ENCODE results near the gene GNRHR.
A peak's percentile ranks its signal among the peaks of the same experiment; 100 is the strongest.
"Not testable (repeated sequence)": the region's sequence is repeated elsewhere in the genome, so short reads cannot be mapped to it uniquely, and the experiment has no call there.

GNRHR gene
- 0 reads per million in 4 donors for total RNA-seq

GRCh38 chr4:67754288-67754687 lies at the start of gene GNRHR:
GNRHR (minus strand) TSS chr4:67754388; CDS start chr4:67754335, 53 bp downstream.
- DNase-seq, result no peak

- DNase-seq, result no peak
Observed at GRCh38 chr4:67796810-67797209, 42.6 kb upstream of the GNRHR start.

- DNase-seq, result no peak
Observed at GRCh38 chr4:67790721-67791120, 36.5 kb upstream of the GNRHR start.

GRCh38 chr4:67787311-67787710 lies 33.1 kb upstream of the GNRHR start:
- no peak for DNase-seq

- DNase-seq, result no peak
Observed at GRCh38 chr4:67785528-67785927, 31.3 kb upstream of the GNRHR start.

- peak in 1 of 5 donors; percentile 2 for DNase-seq
Observed at GRCh38 chr4:67779631-67780030, 25.4 kb upstream of the GNRHR start.

GRCh38 chr4:67776746-67777145 lies 22.6 kb upstream of the GNRHR start:
- no peak for DNase-seq

- DNase-seq, result no peak
Observed at GRCh38 chr4:67770422-67770821, 16.2 kb upstream of the GNRHR start.

- no peak for DNase-seq
Observed at GRCh38 chr4:67765928-67766327, 11.7 kb upstream of the GNRHR start.

GRCh38 chr4:67765401-67765800 lies 11.2 kb upstream of the GNRHR start:
- DNase-seq, result no peak

GRCh38 chr4:67764183-67764582 lies 10.0 kb upstream of the GNRHR start:
- DNase-seq, result no peak

GRCh38 chr4:67762086-67762485 lies 7.9 kb upstream of the GNRHR start:
- peak in 1 of 5 donors; percentile 25 for DNase-seq

GRCh38 chr4:67756991-67757390 lies 2.8 kb upstream of the GNRHR start:
- DNase-seq, result not testable (repeated sequence)

GRCh38 chr4:67755974-67756373 lies 1.8 kb upstream of the GNRHR start:
- DNase-seq, result no peak

- no peak for DNase-seq
Observed at GRCh38 chr4:67751260-67751659, 2.9 kb downstream of the GNRHR start.

GRCh38 chr4:67750691-67751090 lies 3.5 kb downstream of the GNRHR start:
- no peak for DNase-seq

- no peak for DNase-seq
Observed at GRCh38 chr4:67749286-67749685, 4.9 kb downstream of the GNRHR start.

GRCh38 chr4:67746797-67747495 lies 7.2 kb downstream of the GNRHR start:
- peak in 1 of 5 donors; percentile 21 for DNase-seq

GRCh38 chr4:67744561-67745283 lies 9.5 kb downstream of the GNRHR start:
- no peak for DNase-seq

- no peak for DNase-seq
Observed at GRCh38 chr4:67743194-67743593, 11.0 kb downstream of the GNRHR start.

GRCh38 chr4:67736262-67736661 lies 17.9 kb downstream of the GNRHR start:
- DNase-seq, result no peak

- no peak for DNase-seq
Observed at GRCh38 chr4:67735325-67735724, 18.9 kb downstream of the GNRHR start.

GRCh38 chr4:67730511-67730910 lies 23.7 kb downstream of the GNRHR start:
- DNase-seq, result not testable (repeated sequence)

- no peak for DNase-seq
Observed at GRCh38 chr4:67727124-67727850, 26.9 kb downstream of the GNRHR start.
